Keratinocyte (primary cell): ENCODE data around the gene RBM26. TPM values are rescaled to one million over a fixed set of nuclear protein-coding genes. Genes with fewer than 3 reads are reported as not detected.

Experiments
- DNase-seq: peaks from one replicate; pipeline ENCODE4 v3.0.0-alpha.2; 2011; ENCODE audit warnings: low read depth, missing footprints, low spot score
- FAIRE-seq: peaks from 2 replicates; lab custom pipeline; 2011; peaks lifted over from hg19 to GRCh38; lab: Jason Lieb, UNC
- H2AFZ ChIP-seq: 2 replicates; pipeline ENCODE4 v1.6.0; 2012; ENCODE audit warnings: low read length, control low read depth, inconsistent platforms; ENCODE audit not compliant: control insufficient read depth
- H3K27ac ChIP-seq: 2 replicates; pipeline ENCODE4 v1.5.1; 2011; ENCODE audit warnings: low read length; ENCODE audit not compliant: control insufficient read depth, insufficient read depth
- H3K27me3 ChIP-seq: 3 replicates; pipeline ENCODE4 v1.6.0; 2011; ENCODE audit warnings: low read length; ENCODE audit not compliant: control insufficient read depth, insufficient read depth; ENCODE audit errors: extremely low read depth
- H3K36me3 ChIP-seq, 2 experiments: 2 replicates in 1 of 2; 3 replicates in 1 of 2; pipeline ENCODE4 v1.5.1; 2011; ENCODE audit warnings: low read length in 2 of 2, mild to moderate bottlenecking in 1 of 2; ENCODE audit not compliant: control insufficient read depth in 2 of 2, insufficient read depth in 2 of 2; ENCODE audit errors: extremely low read depth in 1 of 2
- H3K4me1 ChIP-seq: 3 replicates; pipeline ENCODE4 v1.5.1; 2011; ENCODE audit warnings: low read length; ENCODE audit not compliant: control insufficient read depth, insufficient read depth; ENCODE audit errors: extremely low read depth
- H3K4me2 ChIP-seq: 3 replicates; pipeline ENCODE4 v1.6.0; 2011; ENCODE audit warnings: low read depth, low read length; ENCODE audit not compliant: control insufficient read depth, insufficient read depth; ENCODE audit errors: extremely low read depth
- H3K4me3 ChIP-seq, 3 experiments: fragments of 200-600 bp in 1 of 3; sonication (generic) in 1 of 3; 2 replicates in 2 of 3; 3 replicates in 1 of 3; pipeline ENCODE4 v1.5.1; 2011 to 2016; ENCODE audit warnings: low read length in 3 of 3, mild to moderate bottlenecking in 3 of 3, control low read depth in 2 of 3, inconsistent platforms in 1 of 3, low read depth in 1 of 3, mixed read lengths in 1 of 3, mixed run types in 1 of 3, moderate library complexity in 1 of 3; ENCODE audit not compliant: control insufficient read depth in 2 of 3, insufficient read depth in 2 of 3; ENCODE audit errors: extremely low read depth in 1 of 3
- H3K79me2 ChIP-seq: 2 replicates; pipeline ENCODE4 v1.6.0; 2012; ENCODE audit warnings: low read length; ENCODE audit not compliant: control insufficient read depth, insufficient read depth
- H3K9ac ChIP-seq: 3 replicates; pipeline ENCODE4 v1.6.0; 2011; ENCODE audit warnings: low read length; ENCODE audit not compliant: control insufficient read depth, insufficient read depth; ENCODE audit errors: extremely low read depth
- H3K9me1 ChIP-seq: 3 replicates; pipeline ENCODE4 v1.6.0; 2011; ENCODE audit warnings: low read length; ENCODE audit not compliant: control insufficient read depth, insufficient read depth; ENCODE audit errors: extremely low read depth
- H3K9me3 ChIP-seq: 2 replicates; pipeline ENCODE4 v1.5.1; 2012; ENCODE audit warnings: low read depth, low read length; ENCODE audit not compliant: control insufficient read depth
- H4K20me1 ChIP-seq: 3 replicates; pipeline ENCODE4 v1.6.0; 2011; ENCODE audit warnings: low read length; ENCODE audit not compliant: control insufficient read depth, insufficient read depth; ENCODE audit errors: extremely low read depth
- EZH2 ChIP-seq: IDR thresholded peaks from one replicate; pipeline ENCODE4 v1.6.1; 2012; ENCODE audit warnings: inconsistent platforms, mild to moderate bottlenecking, low read length, moderate library complexity
- dilution Hi-C: fragments of 300-500 bp; cut with MboI; formaldehyde crosslinking; loops from one replicate; pipeline ENCODE4 v1.7.0; 2020; ENCODE audit warnings: low sequenced_read_pairs; ENCODE audit not compliant: extremely low pct_ligation_motif_present
- polyA plus RNA-seq, 5 experiments: library from polyadenylated mRNA; depleted of rRNA in 3 of 5; stranded (reverse) in 3 of 5; stranded (forward) in 1 of 5; unstranded in 1 of 5; fragments of >200 nt; gene quantifications; 1 replicate in 1 of 5; 2 replicates in 3 of 5; 3 replicates in 1 of 5; pipeline versions ENCODE4 v1.2.1 to v1.2.3, GENCODE V29; 2011 to 2012; ENCODE audit warnings: missing spikeins in 2 of 5, low read depth in 1 of 5, low replicate concordance in 1 of 5
- TF ChIP-seq, protein P1 (sequence below), 3 experiments: IDR thresholded peaks in 1 of 3; conservative IDR thresholded peaks in 1 of 3; optimal IDR thresholded peaks in 1 of 3; 2 replicates in 2 of 3; 3 replicates in 1 of 3; pipeline versions ENCODE3 to v1.5.1; 2011; ENCODE audit warnings: low read length in 3 of 3, mild to moderate bottlenecking in 3 of 3, moderate library complexity in 2 of 3, control low read depth in 1 of 3, inconsistent platforms in 1 of 3; ENCODE audit not compliant: insufficient read depth in 2 of 3; ENCODE audit errors: extremely low read depth in 1 of 3

RBM26 gene
- polyA plus RNA-seq, 1 donor (not counting 4 experiments of a cell fraction or from before 2014, with no cell fraction given): 28.4 TPM

DNA sequence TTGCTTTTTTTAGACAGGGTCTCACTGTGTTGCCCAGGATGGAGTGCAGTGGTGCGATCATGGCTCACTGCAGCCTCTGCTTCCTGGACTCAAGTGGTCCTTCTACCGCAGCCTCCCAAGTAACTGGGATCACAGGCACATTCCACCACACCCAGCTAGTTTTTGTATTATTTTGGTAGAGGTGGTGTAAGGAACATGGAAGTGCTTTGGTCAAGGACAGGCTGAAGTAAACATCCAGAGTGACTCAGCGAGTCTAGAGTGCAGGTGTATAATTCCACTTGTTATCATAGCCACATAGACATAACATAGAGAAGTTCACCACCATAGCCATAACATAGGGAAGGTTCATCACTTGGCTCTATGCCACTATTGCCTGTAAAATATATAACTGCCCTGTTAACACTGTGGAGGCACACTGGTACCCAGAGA, 98.6 kb downstream of the RBM26 start:
- Histone ChIP-seq H4K20me1 (no peaks in the 10 kb centered on the region), H3K4me2 (no peak overlapping the region), H3K4me3 (no peak overlapping the region), H3K9ac (no peak overlapping the region), H3K27ac (no peak overlapping the region), H3K4me1 (no peaks in the 10 kb centered on the region), H3K79me2 (no peaks in the 10 kb centered on the region), H3K9me1 (no peaks in the 10 kb centered on the region), H3K36me3 (no peaks in the 10 kb centered on the region), H3K9me3 (no peaks in the 10 kb centered on the region), H2AFZ (no peak overlapping the region), H3K27me3 (no peaks in the 10 kb centered on the region)
- DNase-seq: no peak
- FAIRE-seq: no peak
- dilution Hi-C loops: no loop called here
- TF ChIP-seq, protein P1, sequence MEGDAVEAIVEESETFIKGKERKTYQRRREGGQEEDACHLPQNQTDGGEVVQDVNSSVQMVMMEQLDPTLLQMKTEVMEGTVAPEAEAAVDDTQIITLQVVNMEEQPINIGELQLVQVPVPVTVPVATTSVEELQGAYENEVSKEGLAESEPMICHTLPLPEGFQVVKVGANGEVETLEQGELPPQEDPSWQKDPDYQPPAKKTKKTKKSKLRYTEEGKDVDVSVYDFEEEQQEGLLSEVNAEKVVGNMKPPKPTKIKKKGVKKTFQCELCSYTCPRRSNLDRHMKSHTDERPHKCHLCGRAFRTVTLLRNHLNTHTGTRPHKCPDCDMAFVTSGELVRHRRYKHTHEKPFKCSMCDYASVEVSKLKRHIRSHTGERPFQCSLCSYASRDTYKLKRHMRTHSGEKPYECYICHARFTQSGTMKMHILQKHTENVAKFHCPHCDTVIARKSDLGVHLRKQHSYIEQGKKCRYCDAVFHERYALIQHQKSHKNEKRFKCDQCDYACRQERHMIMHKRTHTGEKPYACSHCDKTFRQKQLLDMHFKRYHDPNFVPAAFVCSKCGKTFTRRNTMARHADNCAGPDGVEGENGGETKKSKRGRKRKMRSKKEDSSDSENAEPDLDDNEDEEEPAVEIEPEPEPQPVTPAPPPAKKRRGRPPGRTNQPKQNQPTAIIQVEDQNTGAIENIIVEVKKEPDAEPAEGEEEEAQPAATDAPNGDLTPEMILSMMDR (optimal IDR thresholded peaks at IDR 0.05 in 1 of 3, IDR thresholded peaks at IDR 0.05 in 1 of 3, conservative IDR thresholded peaks at IDR 0.05 in 1 of 3; ENCODE audit: extremely low read depth in 1 of 3, insufficient read depth in 2 of 3, low read length in 3 of 3): no peak
- no peak for TF ChIP-seq EZH2

DNA sequence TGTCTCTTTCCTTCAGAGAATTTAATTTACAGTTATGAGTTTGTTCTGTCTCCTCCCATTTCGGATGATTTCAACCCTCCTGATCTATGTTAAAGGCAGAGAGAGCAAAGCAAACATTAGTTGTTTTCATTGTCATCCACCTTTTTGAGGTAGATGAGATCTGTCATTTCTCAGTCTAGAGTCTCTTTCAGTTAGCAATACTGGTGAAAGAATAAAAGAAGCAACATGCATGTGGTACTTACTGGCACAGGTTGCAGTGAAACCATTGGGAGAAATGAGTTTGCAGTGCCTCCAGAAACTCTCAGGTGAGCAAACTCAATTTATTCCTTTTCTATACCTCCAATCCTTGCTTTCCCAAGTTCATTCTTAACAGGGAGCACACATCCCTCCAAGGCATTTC, 99.4 kb downstream of the RBM26 start:
- TF ChIP-seq, protein P1 (optimal IDR thresholded peaks at IDR 0.05 in 1 of 3, IDR thresholded peaks at IDR 0.05 in 1 of 3, conservative IDR thresholded peaks at IDR 0.05 in 1 of 3; ENCODE audit: extremely low read depth in 1 of 3, insufficient read depth in 2 of 3, low read length in 3 of 3): no peak
- no peak for TF ChIP-seq EZH2
- H3K4me3 ChIP-seq: no peak overlapping the region
- FAIRE-seq: no peak

More for the DNA sequence above, 99.4 kb downstream of the RBM26 start:
- H3K9me3 ChIP-seq: no peaks in the 10 kb centered on the region
- H3K4me1 ChIP-seq: no peaks in the 10 kb centered on the region
- no peak overlapping the region for H3K4me2 ChIP-seq
- H3K27ac ChIP-seq: no peak overlapping the region
- H3K9ac ChIP-seq: no peak overlapping the region
- dilution Hi-C loops: no loop called here
- H3K27me3 ChIP-seq: no peaks in the 10 kb centered on the region
- H3K79me2 ChIP-seq: no peaks in the 10 kb centered on the region
- DNase-seq: no peak
- no peaks in the 10 kb centered on the region for H3K36me3 ChIP-seq
- no peaks in the 10 kb centered on the region for H4K20me1 ChIP-seq
- no peak overlapping the region for H2AFZ ChIP-seq
- no peaks in the 10 kb centered on the region for H3K9me1 ChIP-seq
